Left renal cortex interstitium (tissue), 4 donors: Measurements from ENCODE around the gene MYO1H. TPM values are rescaled to one million over a fixed set of nuclear protein-coding genes. Genes with fewer than 3 reads are reported as not detected.
"Not testable (repeated sequence)": the region's sequence is repeated elsewhere in the genome, so short reads cannot be mapped to it uniquely, and the experiment has no call there.

ENCODE experiments used
- DNase-seq, 4 donors: peaks; one replicate each; pipeline ENCODE4 v3.0.0-alpha.2; 2013; ENCODE audit warnings: low read depth in 4 of 4, low spot score in 2 of 4, missing footprints in 1 of 4
- polyA plus RNA-seq, 4 donors: library from polyadenylated mRNA; unstranded; fragments of 120-200 nt; gene quantifications; one replicate each; pipeline ENCODE4 v1.2.1, GENCODE V29; 2013; ENCODE audit not compliant: insufficient read length in 4 of 4

Gene MYO1H, protein sequence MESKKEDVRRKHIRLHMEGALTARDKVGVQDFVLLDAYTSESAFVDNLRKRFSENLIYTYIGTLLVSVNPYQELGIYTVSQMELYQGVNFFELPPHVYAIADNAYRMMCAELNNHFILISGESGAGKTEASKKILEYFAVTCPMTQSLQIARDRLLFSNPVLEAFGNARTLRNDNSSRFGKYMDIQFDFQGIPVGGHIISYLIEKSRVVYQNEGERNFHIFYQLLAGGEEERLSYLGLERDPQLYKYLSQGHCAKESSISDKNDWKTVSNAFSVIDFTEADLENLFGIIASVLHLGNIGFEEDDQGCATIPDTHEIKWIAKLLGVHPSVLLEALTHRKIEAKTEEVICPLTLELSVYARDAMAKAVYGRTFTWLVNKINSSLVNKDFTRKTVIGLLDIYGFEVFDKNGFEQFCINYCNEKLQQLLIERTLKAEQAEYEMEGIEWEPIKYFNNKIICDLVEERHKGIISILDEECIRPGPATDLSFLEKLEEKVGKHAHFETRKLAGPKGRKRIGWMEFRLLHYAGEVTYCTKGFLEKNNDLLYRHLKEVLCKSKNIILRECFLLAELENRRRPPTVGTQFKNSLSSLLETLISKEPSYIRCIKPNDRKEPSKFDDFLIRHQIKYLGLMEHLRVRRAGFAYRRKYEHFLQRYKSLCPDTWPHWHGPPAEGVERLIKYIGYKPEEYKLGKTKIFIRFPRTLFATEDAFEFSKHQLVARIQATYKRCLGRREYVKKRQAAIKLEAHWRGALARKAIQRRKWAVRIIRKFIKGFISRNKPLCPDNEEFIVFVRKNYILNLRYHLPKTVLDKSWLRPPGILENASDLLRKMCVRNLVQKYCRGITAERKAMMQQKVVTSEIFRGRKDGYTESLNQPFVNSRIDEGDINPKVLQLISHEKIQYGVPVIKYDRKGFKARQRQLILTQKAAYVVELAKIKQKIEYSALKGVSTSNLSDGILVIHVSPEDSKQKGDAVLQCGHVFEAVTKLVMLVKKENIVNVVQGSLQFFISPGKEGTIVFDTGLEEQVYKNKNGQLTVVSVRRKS
- 1 to 10 TPM in 3 of 4 donors, under 1 TPM in 1; 0.89 to 2.7 (median 2.2) TPM for polyA plus RNA-seq

DNA sequence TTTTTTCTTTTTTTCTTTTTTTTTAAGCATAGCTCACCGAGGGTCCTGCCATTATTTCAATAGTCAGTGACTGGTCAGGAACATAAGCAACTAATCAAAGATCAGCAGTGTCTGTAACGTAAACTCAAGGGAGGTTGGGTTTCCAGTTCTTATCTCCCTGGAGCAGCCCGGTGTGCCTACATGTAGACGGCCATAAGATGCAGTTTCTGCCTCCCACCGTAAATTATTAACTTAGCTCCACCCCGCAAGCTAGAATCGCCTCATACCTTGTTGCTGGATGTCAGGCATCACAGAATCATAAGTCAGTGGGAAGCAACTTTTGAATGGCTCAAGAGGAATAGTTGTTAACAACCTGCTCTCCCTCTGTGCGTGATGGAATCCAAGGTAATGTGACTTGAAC, at the start of gene MYO1H:
MYO1H (plus strand) TSS at position 312 of the 400 bp plus-strand sequence; CDS start at position 373, 61 bp downstream.
- DNase-seq = peak in 1 of 4 donors; percentile 36

DNA sequence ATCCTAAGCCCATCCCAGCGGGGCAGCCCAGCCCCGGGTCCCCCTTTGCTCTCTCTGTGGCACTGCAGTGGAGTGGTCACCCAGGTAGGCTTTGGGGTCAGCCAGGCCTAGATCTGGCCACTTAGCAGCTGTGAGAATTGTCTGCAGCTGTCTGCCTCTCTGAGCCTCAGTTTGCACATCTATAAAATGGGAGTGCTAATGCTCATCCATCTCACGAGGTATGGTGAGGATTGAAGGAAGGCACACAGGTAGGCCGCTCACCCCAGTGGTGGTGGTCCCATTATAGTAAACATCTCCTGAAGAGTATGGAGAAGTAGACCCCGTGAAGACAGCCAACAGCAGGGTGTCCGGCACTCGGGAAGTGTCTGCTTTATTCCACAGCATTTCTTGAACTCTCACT, 47.9 kb upstream of the MYO1H start:
- no peak for DNase-seq

DNA sequence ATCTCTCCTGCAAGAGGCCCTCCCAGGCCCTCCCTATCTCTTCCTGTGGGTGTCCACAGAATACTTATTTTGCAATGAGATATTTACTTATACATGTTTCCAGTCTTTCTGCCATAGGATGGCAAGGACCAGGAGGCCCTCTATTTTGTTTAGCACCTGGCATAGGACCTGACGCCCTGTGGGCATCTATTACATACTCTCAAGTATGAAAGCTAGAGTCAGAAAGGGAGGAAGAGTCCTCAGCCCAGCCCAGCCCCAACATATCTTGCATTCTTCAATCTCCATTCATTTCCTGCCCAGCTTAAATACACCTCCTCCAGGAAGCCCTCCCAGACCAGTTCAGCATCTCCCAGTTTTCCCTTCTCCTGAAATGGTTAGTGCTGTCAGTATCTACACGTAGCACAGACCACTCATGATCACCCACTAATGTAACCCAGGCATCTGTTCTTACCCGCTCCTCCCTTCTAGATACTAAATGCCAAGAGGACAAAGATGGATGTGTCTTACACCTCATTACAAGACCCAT, 46.0 kb upstream of the MYO1H start:
- no peak for DNase-seq

DNA sequence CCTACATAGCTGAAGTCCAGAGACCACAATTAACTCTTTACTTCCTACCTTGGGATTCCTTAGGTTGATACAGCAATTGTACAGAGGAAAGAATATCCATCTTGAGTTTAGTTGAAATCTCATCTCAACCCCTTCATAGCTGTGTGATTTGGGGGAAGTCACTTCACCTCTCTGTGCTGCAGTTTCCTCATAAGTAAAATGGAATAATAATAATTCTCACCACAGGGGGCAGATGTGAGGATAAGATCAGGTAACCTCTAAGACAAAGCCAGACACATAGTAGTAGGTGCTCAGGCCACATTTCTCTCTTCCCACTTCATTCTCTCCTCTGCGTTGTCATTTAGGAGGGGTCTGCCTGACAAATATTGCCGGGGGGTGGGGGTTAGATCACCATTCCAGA, 45.3 kb upstream of the MYO1H start:
- DNase-seq = no peak

DNA sequence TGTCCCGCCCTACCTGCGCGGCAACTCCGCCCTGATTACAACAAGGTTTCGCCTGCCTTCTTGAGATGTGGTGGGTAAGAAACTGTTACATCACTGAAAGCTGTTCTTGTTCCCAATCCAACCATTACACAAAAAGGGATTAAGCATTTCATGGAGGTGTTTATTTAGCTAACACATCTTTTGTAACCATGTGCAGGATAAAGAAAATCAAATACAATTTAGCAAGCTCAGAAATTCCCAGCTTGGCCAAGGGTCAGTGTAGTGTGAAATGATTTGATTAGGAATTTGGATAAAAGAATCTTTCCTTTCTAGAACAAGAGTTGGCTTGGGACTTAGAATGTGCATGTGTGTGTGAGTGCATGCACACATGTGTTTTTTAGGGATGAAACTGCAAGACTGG, 44.9 kb upstream of the MYO1H start:
- DNase-seq = no peak

DNA sequence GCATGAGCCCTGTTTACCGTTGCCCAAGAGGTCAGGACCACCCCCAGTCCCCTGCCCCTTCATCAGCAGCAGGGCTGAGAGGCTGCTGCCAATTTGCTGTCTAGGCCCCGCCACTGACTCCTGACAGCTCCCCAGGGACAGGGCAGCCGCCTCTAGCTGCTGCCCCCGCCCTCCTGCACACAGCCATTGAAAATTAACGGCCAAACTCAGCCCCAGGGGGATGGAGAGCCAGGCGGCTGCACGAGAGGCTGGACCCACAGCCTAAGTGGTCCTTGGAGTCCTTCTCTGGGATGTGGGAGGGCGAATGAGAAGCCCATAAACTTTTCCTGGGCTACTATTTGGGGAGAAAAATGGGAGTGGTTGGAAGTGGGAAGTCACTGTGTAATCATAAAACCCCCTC, 43.2 kb upstream of the MYO1H start:
- no peak for DNase-seq

DNA sequence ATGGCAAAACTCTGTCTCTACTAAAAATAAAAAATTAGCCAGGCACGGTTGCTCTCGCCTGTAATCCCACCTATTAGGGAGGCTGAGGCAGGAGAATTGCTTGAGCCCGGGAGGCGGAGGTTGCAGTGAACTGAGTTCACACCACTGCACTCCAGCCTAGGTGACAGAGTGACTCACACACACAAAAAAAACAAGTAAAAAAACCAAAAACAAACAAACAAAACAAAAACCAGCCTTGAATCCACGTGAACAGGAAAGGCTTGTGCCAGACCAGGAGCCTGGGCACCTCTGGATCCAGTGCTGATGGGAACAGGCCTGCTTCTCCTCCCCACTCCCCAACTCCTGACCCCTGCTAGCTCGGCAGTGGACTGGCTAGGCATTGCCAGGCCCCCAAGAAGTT, 42.2 kb upstream of the MYO1H start:
- no peak for DNase-seq

DNA sequence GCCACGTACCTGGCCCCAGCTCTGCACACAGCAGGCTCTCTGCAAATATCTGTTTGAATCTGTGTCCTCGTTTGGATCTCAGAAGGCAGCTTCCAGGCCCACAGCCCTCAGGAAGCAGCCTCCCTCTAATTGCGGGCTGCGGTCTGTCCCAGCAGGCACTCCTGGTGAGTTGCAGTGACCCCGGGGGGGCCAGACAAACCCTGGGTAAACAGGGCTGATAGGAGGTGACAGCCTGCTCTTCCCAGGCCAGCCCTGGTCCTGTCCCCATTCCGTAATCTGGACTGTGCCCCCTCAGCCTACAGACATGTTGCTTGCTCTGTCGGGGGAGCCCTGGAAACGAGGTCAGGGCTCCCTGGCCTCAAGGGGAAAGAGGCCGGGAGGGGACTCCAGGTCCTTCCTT, 40.6 kb upstream of the MYO1H start:
- DNase-seq = no peak

DNA sequence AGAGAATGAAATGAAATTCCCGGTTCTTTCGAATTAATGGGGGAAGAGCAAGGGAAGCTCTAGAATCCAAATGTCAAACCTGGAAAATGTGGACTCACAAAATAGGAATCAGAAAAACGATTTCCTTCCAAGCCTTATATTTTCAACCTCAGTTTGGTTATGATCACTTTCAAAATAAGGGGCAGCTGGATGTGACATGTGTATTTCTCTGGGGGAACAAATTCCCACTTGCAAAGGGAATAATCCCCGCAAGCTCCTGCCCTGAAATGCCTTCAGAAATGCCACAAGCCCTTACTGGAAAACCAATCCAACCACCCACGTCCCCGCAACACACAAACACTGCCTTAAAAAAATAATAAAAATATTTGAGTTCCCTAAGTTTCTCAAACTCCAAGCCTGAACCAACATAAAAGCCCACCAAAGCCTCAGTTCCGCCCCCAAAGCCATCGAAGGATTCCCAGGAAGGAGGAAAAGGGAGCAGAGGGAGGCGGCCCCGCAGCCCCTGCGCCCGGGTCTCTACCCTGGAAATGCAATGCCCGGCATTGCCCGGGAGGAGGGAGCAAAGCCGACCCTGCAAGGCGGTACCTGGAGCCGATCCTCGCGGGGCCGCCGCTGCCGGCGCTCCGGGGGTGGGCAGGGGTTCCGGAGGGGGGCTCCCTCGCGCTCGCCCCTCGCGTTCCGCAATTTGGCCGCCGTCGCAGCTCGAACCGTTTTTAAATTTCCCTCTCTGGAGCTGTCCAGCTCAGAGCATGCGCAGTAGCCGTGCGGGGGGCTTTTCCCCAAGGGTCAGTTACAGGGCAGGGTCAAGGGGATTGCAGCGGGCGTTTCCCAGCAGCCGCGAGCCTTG, 38.9 kb upstream of the MYO1H start, which contains the start of gene FOXN4:
FOXN4 (minus strand) TSS at position 751 of the 847 bp plus-strand sequence. CDS start 963 bp downstream, outside the sequence.
- no peak for DNase-seq

DNA sequence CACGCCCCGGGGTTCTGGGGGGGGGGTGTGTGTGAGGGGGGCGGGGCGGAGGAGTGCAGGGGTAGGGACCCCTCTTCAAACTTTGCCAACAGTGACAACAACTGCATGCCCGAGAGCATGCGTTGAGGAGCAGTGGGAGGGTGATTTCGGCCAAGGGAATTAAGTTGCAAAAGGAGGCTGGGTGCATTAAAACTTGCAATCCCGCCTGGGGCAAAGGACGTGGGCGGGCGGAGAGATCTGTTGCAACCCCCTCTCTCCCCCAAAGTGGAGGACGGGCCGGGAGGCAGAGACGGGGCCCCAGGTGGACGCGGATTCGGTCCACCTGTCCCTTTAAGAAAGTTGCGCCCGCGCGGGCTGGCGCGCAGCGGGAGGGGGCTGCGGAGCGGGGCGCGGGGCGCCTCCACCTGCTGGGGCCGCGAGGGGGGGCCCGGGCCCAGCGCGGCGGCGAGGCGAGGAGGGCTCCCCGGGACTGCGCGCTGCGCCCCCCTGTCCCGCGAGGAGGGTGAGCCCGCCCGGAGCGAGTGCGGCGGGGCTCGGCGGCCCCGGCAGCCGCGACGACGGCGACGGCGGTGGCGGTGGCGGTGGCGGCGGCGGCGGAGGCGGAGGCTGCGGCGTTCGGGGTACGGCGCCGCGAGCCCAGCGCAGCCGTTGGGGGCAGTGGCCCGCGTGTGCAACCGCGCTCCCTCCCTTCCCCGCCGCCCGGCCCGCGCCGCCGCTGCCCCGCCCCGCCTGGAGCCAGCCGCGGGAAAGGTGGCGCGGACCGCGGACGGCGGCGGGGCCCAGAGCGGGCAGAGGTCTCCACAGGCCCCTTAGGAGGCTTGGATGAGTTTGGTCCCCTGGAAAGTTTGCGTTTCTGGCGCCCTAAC, 38.1 kb upstream of the MYO1H start:
- no peak for DNase-seq

DNA sequence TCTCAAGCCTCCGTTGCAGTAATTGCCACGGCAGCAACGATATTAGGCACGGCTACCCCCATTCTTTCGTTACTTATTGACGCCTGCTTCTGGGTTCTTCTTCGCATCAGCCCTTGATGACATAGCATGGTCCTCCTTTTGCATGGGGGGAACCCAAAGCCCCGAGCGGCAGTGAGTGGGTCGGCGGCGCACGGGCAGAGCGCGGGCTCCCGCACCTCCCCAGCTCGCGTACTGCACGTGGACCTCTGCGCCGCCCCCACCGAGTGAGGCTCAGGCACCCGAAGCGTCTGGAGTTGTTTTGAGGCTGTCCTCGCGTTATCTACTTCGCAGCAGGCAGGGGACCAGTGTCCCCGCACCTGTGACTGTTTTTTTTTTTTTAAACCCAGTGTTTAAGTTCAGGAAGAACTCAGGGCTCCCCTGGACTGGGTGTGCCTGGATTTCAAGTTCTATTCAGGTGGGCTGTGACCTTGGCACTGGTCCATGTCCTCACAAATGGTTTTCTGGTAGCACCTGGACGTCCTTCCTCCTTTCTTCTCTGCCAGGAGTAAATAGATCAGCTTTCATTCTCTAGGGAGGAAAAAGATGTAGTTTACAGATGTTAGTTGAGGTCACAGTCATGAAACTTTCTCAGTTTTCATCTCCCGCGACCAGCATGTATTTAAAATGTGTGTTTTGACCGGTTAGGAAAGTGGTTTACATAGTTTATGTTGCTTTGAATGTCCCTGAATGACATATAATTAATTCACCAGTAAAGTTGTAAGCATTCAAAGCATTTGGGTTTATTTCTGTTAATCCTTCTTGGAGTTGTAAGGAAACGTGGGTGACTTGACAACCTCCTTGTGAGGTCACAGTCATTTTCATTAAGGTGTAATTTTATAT, 37.2 kb upstream of the MYO1H start:
- DNase-seq = no peak

DNA sequence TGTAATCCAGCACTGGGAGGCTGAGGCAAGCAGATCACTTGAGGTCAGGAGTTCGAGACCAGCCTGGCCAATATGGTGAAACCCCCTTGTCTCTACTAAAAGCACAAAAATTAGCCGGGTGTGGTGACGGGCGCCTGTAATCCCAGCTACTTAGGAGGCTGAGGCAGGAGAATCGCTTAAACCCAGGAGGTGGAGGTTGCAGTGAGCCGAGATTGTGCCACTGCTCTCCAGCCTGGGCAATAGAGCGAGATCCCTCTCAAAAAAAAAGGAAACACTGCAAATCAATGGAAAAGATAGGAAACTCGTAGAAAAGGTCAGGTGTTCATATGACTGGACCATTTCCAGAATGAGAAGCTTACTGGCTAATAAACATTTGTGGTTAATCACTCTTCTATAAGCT, 26.4 kb upstream of the MYO1H start:
- not testable (repeated sequence) for DNase-seq

DNA sequence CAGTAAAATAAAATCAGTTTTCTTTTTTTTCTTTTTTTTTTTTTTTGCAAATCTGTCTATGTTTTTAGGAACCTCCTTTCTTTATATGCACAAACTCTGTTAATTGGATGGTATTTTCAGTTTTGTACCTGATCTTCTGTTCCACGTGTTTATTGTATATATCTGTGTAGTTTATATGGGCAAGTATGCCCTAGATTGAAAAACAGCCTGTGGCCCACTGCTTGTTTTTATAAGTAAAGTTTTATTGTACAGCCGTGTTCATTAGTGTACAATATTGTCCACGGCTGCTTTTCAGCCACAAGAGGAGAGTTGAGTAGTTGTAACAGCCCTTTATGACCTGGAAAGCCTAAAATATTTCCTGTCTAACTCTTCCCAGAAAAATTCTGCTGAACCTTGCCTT, 18.7 kb upstream of the MYO1H start:
- no peak for DNase-seq

DNA sequence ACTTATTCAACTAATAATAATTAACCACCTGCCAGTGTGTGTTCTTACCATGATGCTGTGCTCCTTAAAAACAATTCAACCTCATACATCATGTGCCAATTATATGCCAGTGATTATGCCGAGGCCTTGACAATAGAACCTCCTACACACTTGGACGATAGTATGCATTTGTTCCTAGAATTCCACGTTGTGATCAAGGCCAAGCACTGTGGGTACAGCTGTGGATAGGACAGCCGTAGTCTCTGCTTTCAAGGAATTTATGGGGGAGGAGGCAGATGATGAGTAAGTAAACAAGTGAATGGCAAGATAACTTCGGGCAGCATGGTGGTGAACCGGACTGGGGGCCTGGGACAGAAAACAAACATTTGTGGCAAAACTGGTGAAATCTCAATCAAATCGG, 18.0 kb upstream of the MYO1H start:
- no peak for DNase-seq

DNA sequence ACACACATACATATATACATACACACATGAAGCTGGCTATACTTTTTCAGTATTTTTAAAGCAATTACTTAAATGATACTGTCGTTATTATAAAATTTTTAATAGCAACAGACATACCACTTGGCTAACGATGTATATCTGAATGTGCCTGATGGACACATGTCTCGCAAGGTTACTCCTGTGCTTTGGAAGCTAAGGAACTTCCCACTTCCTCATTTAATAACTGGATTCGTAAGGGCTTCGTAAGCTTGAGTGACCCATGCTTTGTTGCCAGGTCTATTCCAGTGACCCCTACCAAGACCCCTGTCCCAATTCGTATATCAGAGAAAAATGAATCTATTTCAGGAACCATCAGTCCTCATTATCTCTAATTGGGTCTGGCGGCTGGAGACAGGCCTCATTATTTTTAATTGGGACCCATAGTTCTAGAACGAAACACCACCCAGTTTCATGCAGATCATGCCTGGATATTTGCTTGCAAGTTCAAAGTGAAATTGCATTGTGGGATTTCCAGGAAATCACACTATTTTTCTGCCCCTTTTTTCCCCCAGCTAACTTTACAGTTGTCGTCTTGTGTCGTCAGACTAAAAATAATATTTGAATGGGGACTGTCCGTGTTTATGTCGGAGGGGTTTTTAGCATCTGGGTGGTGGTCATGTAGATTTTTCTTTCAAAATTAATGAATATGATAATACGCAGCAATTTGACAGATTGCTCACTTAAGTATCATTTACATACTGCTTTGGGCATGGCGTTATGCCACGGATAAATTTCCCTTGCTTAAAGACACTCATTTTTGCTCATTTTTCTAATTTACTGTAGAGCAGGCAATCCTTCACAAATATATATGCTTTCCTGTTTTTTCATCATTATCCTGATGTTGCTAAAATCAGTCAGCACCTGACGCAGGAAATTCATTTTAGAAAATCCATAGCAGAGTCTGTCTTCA, 17.1 kb upstream of the MYO1H start:
- no peak for DNase-seq

DNA sequence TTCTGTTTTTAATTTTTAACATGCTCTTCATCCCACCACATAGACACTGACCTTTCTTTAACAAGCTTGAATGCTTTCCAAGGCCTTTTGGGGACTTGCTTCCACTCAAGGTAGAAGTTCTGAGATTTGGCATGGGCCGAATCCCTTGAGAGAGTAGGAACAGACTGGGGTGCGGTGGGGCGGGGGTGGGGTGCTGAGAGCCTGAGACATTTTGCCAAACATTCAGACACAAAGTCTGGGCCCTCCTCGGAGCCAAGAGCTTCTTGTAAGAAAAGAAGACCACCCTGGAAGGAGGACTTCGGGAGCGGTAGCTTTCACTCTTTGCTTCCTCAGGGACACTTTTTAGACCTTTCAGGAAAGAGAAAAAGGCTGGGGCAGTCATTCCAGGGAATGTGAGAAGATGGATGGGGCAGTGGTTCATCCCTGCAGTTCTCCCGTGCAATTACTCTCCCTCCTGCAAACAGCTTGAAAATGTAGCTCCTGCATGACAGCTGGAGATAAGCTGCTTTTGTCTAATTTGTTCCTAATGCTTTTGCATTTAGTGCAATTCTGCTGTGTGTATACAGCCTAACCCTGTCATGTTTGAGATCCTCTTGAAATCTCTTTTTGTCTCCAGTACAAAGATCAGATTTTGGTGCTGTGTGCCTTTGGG, 16.3 kb upstream of the MYO1H start:
- no peak for DNase-seq
